Measurements from ENCODE around the gene CDH18.

Gene CDH18

DNA sequence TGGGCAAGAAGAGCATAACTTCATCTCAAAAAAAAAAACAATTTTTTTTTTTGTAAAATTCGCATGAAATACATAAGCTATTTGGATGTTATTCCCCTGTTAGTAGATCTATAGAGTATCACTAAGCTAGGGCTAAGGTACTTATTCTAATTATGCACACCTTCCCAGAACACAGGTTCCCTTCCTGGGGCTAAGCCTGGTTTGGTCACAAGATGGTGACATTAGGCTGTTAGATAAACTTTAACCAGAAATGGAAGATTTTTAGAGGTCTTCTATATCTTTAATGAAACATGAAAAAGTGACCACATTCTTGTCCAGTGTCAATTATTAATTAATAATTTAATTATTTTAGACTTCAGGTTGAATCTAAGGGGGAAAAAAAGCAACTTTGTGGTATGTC is 433.5 kb downstream of the CDH18 start:
- in situ Hi-C loops (cut with MboI; ENCODE audit: low pct_unique_long_range_greater_than_20kb, low sequenced_read_pairs, unreplicated experiment), result no loop called here

DNA sequence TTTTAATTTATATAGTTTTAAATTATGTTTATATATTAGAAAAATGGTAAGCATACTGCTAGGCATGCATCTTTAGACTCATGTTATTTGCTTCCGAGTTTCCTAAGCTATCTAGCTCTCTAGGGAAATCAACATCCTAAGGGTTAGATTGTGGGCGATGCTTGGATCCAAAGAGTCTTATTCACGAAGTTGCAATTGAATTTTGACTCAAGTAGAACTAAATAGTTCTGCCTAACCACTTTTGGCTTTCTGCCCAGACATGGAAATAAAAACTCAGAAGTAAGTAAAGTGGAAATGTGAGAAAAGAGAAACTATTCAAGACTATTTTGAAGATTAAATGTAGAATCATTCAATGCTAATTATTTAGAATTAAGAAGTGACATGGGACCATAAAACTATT is 440.4 kb downstream of the CDH18 start:
- TF ChIP-seq, protein P1, sequence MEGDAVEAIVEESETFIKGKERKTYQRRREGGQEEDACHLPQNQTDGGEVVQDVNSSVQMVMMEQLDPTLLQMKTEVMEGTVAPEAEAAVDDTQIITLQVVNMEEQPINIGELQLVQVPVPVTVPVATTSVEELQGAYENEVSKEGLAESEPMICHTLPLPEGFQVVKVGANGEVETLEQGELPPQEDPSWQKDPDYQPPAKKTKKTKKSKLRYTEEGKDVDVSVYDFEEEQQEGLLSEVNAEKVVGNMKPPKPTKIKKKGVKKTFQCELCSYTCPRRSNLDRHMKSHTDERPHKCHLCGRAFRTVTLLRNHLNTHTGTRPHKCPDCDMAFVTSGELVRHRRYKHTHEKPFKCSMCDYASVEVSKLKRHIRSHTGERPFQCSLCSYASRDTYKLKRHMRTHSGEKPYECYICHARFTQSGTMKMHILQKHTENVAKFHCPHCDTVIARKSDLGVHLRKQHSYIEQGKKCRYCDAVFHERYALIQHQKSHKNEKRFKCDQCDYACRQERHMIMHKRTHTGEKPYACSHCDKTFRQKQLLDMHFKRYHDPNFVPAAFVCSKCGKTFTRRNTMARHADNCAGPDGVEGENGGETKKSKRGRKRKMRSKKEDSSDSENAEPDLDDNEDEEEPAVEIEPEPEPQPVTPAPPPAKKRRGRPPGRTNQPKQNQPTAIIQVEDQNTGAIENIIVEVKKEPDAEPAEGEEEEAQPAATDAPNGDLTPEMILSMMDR (IDR thresholded peaks at IDR 0.05; ENCODE audit: extremely low read depth, insufficient read depth, missing control alignments), result no peak
- in situ Hi-C loops (cut with MboI; ENCODE audit: low pct_unique_long_range_greater_than_20kb, low sequenced_read_pairs, unreplicated experiment), result no loop called here
- no peak for DNase-seq (ENCODE audit: low spot score)

More for the DNA sequence above, 433.5 kb downstream of the CDH18 start:
- DNase-seq (ENCODE audit: low spot score), result no peak
- TF ChIP-seq, protein P1 (IDR thresholded peaks at IDR 0.05; ENCODE audit: extremely low read depth, insufficient read depth, missing control alignments), result peak; percentile 3

DNA sequence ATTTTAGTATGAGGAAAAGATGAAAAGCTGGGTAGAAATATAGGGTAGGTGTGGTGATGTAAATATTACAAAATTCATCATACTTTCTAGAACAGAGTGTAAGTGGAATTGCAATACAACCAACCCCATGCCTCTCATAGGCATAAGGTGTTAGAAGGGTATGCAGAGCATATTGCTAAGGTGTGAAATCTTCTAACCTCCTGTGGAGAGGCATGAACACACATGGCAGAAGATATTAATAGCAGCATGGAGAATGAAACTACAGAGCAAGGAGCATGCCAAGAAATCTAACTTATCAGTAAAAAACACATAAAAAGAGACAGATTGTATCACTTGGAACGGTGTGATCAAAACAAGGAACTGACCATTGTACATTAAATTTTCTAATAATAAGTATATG is 441.5 kb downstream of the CDH18 start:
- TF ChIP-seq, protein P1 (IDR thresholded peaks at IDR 0.05; ENCODE audit: extremely low read depth, insufficient read depth, missing control alignments), result no peak
- no peak for DNase-seq (ENCODE audit: low spot score)
- in situ Hi-C loops (cut with MboI; ENCODE audit: low pct_unique_long_range_greater_than_20kb, low sequenced_read_pairs, unreplicated experiment), result no loop called here

DNA sequence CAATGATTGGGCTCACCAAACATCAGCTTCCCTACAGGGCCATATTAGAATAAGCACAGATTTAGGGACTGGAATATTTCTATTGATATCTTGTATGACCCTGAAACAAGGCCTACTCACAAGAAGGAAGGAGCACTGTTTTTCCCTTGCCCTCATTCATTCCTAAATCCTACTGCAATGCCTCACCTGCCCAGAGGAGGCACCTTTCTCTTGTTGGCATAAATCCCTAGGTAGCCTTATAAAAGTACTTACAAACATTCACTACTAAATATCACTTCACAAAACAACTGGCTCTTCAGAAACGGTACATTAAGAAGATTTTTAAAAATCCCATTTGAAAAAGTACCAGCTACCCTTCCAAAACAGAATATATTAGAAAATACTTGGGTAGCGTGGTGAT is 449.4 kb downstream of the CDH18 start:
- DNase-seq (ENCODE audit: low spot score), result no peak
- in situ Hi-C loops (cut with MboI; ENCODE audit: low pct_unique_long_range_greater_than_20kb, low sequenced_read_pairs, unreplicated experiment), result no loop called here
- TF ChIP-seq, protein P1 (IDR thresholded peaks at IDR 0.05; ENCODE audit: extremely low read depth, insufficient read depth, missing control alignments), result no peak

DNA sequence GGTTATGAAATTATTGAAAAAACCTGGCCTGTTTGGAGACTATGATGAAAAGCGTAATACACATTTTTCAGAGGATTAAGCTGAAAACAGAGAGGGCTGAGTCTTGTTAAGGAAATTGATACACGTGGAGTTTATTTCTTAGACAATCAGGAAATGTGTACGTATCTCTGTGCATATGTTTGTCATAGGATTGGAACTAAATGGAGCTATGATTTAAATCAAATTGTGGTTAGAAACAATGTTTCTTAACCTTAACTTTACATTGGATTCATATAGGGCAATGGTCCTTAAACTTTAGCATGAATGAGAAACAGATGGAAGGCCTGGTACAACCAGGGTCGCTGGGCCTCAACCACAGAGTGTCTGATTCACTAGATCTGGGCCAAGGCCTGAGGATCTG is 451.6 kb downstream of the CDH18 start:
- no peak for DNase-seq (ENCODE audit: low spot score)
- in situ Hi-C loops (cut with MboI; ENCODE audit: low pct_unique_long_range_greater_than_20kb, low sequenced_read_pairs, unreplicated experiment), result no loop called here
- TF ChIP-seq, protein P1 (IDR thresholded peaks at IDR 0.05; ENCODE audit: extremely low read depth, insufficient read depth, missing control alignments), result no peak

DNA sequence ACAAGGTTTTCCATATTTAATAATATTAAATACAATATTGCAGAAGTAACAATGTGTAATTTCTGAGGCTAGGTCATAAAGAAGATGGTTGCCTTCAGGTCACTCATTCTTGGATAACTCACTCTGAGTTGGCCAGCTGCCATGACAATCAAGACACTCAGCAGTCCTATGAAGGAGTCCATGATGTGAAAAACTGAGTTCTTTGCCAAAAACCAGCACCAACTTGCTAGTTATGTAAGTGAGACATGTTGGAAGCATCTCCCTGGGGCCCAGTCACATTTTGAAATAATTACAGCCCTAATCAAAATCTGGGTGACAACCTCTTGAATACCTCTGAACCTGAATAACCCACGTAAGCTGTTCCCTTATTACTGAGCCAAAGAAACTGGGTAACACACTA is 453.2 kb downstream of the CDH18 start:
- DNase-seq (ENCODE audit: low spot score), result no peak
- in situ Hi-C loops (cut with MboI; ENCODE audit: low pct_unique_long_range_greater_than_20kb, low sequenced_read_pairs, unreplicated experiment), result no loop called here
- TF ChIP-seq, protein P1 (IDR thresholded peaks at IDR 0.05; ENCODE audit: extremely low read depth, insufficient read depth, missing control alignments), result no peak

DNA sequence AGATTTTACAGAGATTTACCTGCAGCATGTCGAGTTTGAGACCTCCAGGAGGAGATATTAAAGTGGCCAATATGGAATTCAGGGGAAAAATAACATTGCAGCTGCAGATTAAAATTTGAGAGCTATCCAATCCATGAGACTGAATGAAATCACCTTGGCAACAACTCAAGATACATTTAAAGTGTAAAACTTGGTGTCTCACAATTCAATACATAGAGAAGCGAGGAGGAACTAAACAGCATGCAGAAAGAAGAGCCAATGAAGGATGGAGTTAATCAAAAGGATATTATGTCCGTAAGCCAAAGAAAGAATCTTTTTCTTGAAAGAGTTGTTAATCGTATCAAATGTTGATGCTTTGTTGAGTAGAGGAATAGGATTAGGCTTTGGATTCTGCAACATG is 455.1 kb downstream of the CDH18 start:
- no peak for DNase-seq (ENCODE audit: low spot score)
- in situ Hi-C loops (cut with MboI; ENCODE audit: low pct_unique_long_range_greater_than_20kb, low sequenced_read_pairs, unreplicated experiment), result no loop called here
- TF ChIP-seq, protein P1 (IDR thresholded peaks at IDR 0.05; ENCODE audit: extremely low read depth, insufficient read depth, missing control alignments), result no peak

All from GM13977 (cell line).